Measurements from ENCODE around the gene ELL.

The ELL gene

GRCh38 chr19:18466354-18466753 is 55.5 kb downstream of the ELL start:
- DNase-seq = no peak

GRCh38 chr19:18465964-18466339 is 55.9 kb downstream of the ELL start:
- DNase-seq = no peak

- DNase-seq = no peak
Observed at GRCh38 chr19:18465214-18465963, 56.5 kb downstream of the ELL start.

- DNase-seq = no peak
Observed at GRCh38 chr19:18464646-18465045, 57.2 kb downstream of the ELL start.

- no peak for DNase-seq
Observed at GRCh38 chr19:18461471-18461870, 60.4 kb downstream of the ELL start.

- DNase-seq = no peak
Observed at GRCh38 chr19:18460900-18461299, 61.0 kb downstream of the ELL start.

GRCh38 chr19:18457483-18458331 is 64.2 kb downstream of the ELL start:
- DNase-seq = no peak

GRCh38 chr19:18456974-18457373 is 64.9 kb downstream of the ELL start:
- no peak for DNase-seq

- no peak for DNase-seq
Observed at GRCh38 chr19:18456279-18456678, 65.6 kb downstream of the ELL start.

- DNase-seq = no peak
Observed at GRCh38 chr19:18453269-18454024, 68.4 kb downstream of the ELL start.

- no peak for DNase-seq
Observed at GRCh38 chr19:18452386-18452785, 69.5 kb downstream of the ELL start.

GRCh38 chr19:18450931-18451836 is 70.7 kb downstream of the ELL start:
- peak; percentile 95 to 97 for DNase-seq

- no peak for DNase-seq
Observed at GRCh38 chr19:18450021-18450930, 71.6 kb downstream of the ELL start.

- no peak for DNase-seq
Observed at GRCh38 chr19:18449552-18449951, 72.3 kb downstream of the ELL start.

GRCh38 chr19:18446811-18447359 is 75.0 kb downstream of the ELL start:
- no peak for DNase-seq

- no peak for DNase-seq
Observed at GRCh38 chr19:18446145-18446810, 75.6 kb downstream of the ELL start.

GRCh38 chr19:18445262-18445948 is 76.5 kb downstream of the ELL start:
- DNase-seq = no peak

GRCh38 chr19:18444513-18444912 is 77.4 kb downstream of the ELL start:
- no peak for DNase-seq

- no peak for DNase-seq
Observed at GRCh38 chr19:18443831-18444230, 78.0 kb downstream of the ELL start.

GRCh38 chr19:18443406-18443805 is 78.5 kb downstream of the ELL start:
- DNase-seq = no peak
